ENCODE measurements around the gene SETD6.

SETD6 gene

GRCh38 chr16:58472827-58473226 is 42.5 kb upstream of the SETD6 start:
- CTCF ChIA-PET: interaction anchor here (0.8 to 2.3 kb wide), 4 partner anchors 11 to 64 kb away, joined by 3 to 7 read pairs (median 4); no protein-coding TSS in a partner anchor
- no peak overlapping the region for H3K27ac ChIP-seq (ENCODE audit: extremely low read depth, low read depth, low read length)
- no peak for TF ChIP-seq ZNF626 (tag by site-specific recombination; IDR thresholded peaks at IDR 0.05)
- no peak for TF ChIP-seq BCL11A (tag by site-specific recombination; IDR thresholded peaks at IDR 0.05; ENCODE audit: low read depth)
- TF ChIP-seq ZBTB21 (tag by site-specific recombination; IDR thresholded peaks at IDR 0.05): 0 out of 2 replicates have a peak, but pooled peaks have one; percentile 15
- POLR2A ChIA-PET: no interaction called here
- H3K36me3 ChIP-seq (ENCODE audit: control insufficient read depth in 2 of 2, insufficient read depth in 1 of 2, low read length in 2 of 2): no peaks in the 10 kb centered on the region
- no peaks in the 10 kb centered on the region for H3K4me1 ChIP-seq (ENCODE audit: control insufficient read depth, insufficient read depth, low read length)
- H3K4me3 ChIP-seq (ENCODE audit: low read depth, low read length): no peak overlapping the region
- H3K9me3 ChIP-seq (ENCODE audit: control insufficient read depth, insufficient read depth, low read depth, low read length): no peaks in the 10 kb centered on the region

- CTCF ChIA-PET: interaction anchor here (1.0 to 1.2 kb wide), 2 partner anchors 13 to 138 kb away, joined by 5 to 6 read pairs; no protein-coding TSS in a partner anchor
- Histone ChIP-seq H3K36me3 (ENCODE audit: control insufficient read depth in 2 of 2, insufficient read depth in 1 of 2, low read length in 2 of 2) (no peaks in the 10 kb centered on the region), H3K4me1 (ENCODE audit: control insufficient read depth, insufficient read depth, low read length) (no peaks in the 10 kb centered on the region), H3K9me3 (ENCODE audit: control insufficient read depth, insufficient read depth, low read depth, low read length) (no peaks in the 10 kb centered on the region), H3K4me3 (ENCODE audit: low read depth, low read length) (no peak overlapping the region), H3K27ac (ENCODE audit: extremely low read depth, low read depth, low read length) (no peak overlapping the region)
- POLR2A ChIA-PET: no interaction called here
- TF ChIP-seq ZNF529 (tag by site-specific recombination; IDR thresholded peaks at IDR 0.05; ENCODE audit: insufficient replicate concordance): no peak
- TF ChIP-seq, protein P1, sequence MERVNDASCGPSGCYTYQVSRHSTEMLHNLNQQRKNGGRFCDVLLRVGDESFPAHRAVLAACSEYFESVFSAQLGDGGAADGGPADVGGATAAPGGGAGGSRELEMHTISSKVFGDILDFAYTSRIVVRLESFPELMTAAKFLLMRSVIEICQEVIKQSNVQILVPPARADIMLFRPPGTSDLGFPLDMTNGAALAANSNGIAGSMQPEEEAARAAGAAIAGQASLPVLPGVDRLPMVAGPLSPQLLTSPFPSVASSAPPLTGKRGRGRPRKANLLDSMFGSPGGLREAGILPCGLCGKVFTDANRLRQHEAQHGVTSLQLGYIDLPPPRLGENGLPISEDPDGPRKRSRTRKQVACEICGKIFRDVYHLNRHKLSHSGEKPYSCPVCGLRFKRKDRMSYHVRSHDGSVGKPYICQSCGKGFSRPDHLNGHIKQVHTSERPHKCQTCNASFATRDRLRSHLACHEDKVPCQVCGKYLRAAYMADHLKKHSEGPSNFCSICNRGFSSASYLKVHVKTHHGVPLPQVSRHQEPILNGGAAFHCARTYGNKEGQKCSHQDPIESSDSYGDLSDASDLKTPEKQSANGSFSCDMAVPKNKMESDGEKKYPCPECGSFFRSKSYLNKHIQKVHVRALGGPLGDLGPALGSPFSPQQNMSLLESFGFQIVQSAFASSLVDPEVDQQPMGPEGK (tag by site-specific recombination; IDR thresholded peaks at IDR 0.05): no peak
- TF ChIP-seq ZNF473 (tag by site-specific recombination; IDR thresholded peaks at IDR 0.05): no peak
- 0 out of 2 replicates have a peak, but pooled peaks have one; percentile 18 for TF ChIP-seq ZIC2 (tag by site-specific recombination; IDR thresholded peaks at IDR 0.05)
- TF ChIP-seq TSHZ1 (tag by site-specific recombination; IDR thresholded peaks at IDR 0.05; ENCODE audit: borderline replicate concordance): no peak
Observed at GRCh38 chr16:58474296-58474695, 41.0 kb upstream of the SETD6 start.

DNA sequence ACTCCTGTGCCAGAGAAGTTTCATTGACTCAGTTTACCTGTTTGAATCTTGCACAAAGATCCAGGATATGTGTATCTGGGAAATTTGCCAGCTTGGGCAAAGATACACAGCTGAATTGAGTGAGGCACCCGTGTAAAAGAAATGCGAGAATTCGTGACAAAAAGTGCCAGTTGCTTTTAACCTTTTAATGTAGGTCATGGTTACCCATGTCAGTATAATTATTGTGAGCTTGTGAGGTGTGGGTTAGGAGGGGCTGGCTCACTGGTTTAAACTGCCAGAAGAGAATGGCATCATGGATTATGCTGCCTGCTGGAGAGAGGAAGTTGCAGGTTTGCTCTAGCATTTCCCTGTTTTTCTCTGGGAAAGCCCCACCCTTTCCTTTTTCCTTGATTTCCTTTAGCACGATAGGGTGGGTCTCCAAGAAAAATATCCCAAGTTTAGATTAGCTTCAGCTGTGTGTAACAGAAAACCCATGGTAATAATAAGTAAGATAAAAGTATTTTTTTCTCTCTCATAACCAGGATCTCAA is 40.2 kb upstream of the SETD6 start:
- no peaks in the 10 kb centered on the region for H3K36me3 ChIP-seq (ENCODE audit: control insufficient read depth in 2 of 2, insufficient read depth in 1 of 2, low read length in 2 of 2)
- ChIA-PET CTCF (interaction anchor here (0.8 to 1.2 kb wide), 2 partner anchors 139 kb away, joined by 4 to 6 read pairs; no protein-coding TSS in a partner anchor), POLR2A (no interaction called here)
- H3K9me3 ChIP-seq (ENCODE audit: control insufficient read depth, insufficient read depth, low read depth, low read length): no peaks in the 10 kb centered on the region
- H3K27ac ChIP-seq (ENCODE audit: extremely low read depth, low read depth, low read length): no peak overlapping the region
- H3K4me1 ChIP-seq (ENCODE audit: control insufficient read depth, insufficient read depth, low read length): no peaks in the 10 kb centered on the region
- no peak overlapping the region for H3K4me3 ChIP-seq (ENCODE audit: low read depth, low read length)
- TF ChIP-seq ZNF624 (tag by site-specific recombination; IDR thresholded peaks at IDR 0.05) (no peak), ZNF544 (tag by site-specific recombination; IDR thresholded peaks at IDR 0.05) (no peak), SP7 (tag by site-specific recombination; IDR thresholded peaks at IDR 0.05) (no peak), FEZF1 (tag by site-specific recombination; IDR thresholded peaks at IDR 0.05) (no peak), ZNF654 (tag by site-specific recombination; IDR thresholded peaks at IDR 0.05; ENCODE audit: low read depth) (no peak), KLF10 (tag by site-specific recombination; IDR thresholded peaks at IDR 0.05) (no peak), REPIN1 (tag by site-specific recombination; IDR thresholded peaks at IDR 0.05; ENCODE audit: low read depth) (no peak), ZNF707 (tag by site-specific recombination; IDR thresholded peaks at IDR 0.05) (no peak), ZNF280C (tag by site-specific recombination; IDR thresholded peaks at IDR 0.05) (no peak), ZBTB6 (tag by site-specific recombination; IDR thresholded peaks at IDR 0.05) (no peak), EGR2 (tag by site-specific recombination; IDR thresholded peaks at IDR 0.05; ENCODE audit: low read depth) (no peak)
